Bronchial epithelial cell (primary cell): ENCODE results near the gene POLR2A. TPM values are rescaled to one million over a fixed set of nuclear protein-coding genes. Genes with fewer than 3 reads are reported as not detected.
"Not testable (repeated sequence)": the region's sequence is repeated elsewhere in the genome, so short reads cannot be mapped to it uniquely, and the experiment has no call there.

ENCODE experiments used
- DNase-seq: peaks from one replicate; pipeline ENCODE4 v3.0.0-alpha.2; 2010; ENCODE audit warnings: low read depth
- FAIRE-seq: peaks from 2 replicates; lab custom pipeline; 2011; peaks lifted over from hg19 to GRCh38; lab: Jason Lieb, UNC
- H3K27me3 ChIP-seq: 2 replicates; pipeline ENCODE4 v1.5.1; 2011; ENCODE audit warnings: low read length; ENCODE audit not compliant: control insufficient read depth, insufficient read depth
- H3K36me3 ChIP-seq: 2 replicates; pipeline ENCODE4 v1.5.1; 2011; ENCODE audit warnings: low read length; ENCODE audit not compliant: control insufficient read depth, insufficient read depth
- H3K4me3 ChIP-seq: 2 replicates; pipeline ENCODE4 v1.5.1; 2011; ENCODE audit warnings: mild to moderate bottlenecking, low read depth, low read length, control low read depth
- CTCF ChIP-seq: IDR thresholded peaks from 2 replicates; pipeline ENCODE4 v1.5.1; 2011; ENCODE audit warnings: mild to moderate bottlenecking, moderate library complexity, low read length, control low read depth, inconsistent platforms; ENCODE audit not compliant: insufficient read depth, severe bottlenecking
- total RNA-seq: library from RNA; depleted of rRNA; stranded (reverse); fragments of >200 nt; gene quantifications from 2 replicates; pipeline ENCODE4 v1.2.1, GENCODE V29; 2014

POLR2A gene
- total RNA-seq, 1 donor from 2014 or later, result 38.4 TPM

DNA sequence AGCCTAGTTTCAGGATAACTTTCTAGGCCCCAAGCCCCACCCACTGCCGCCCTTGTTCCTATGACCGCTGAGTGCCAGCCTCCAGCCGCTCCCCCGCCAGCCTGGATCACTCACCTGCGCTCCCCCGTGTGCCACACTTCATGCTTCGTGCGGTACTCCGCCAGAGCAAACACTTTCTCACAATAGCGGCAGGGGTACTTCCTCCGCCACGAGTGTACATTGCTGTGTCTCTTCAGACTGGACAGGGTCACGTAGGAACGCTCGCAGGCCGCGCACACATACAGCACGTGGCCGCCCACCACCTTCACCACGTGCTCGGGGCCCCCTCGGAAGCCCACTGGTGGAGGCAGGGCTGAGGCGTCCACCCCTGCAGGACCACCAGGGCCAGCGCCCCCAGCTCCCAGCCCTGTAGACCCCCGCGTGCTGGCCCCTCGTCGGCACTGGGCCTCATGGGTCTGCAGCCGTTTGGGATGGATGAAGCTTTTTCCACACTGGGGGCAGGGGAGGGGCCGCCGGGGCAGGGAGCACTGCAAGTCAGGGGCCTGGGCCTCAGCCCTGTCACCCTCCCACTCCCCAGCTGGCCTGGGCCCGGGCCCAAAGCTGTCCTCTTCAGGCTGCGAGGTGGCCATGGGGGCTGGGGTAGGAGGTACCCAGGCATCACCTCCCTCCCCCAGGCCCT lies 18.4 kb upstream of the POLR2A start:
- peaks cover 20% of the 10 kb centered on the region for H3K36me3 ChIP-seq
- DNase-seq (no peak), FAIRE-seq (no peak)
- no peaks in the 10 kb centered on the region for H3K27me3 ChIP-seq
- TF ChIP-seq CTCF, result no peak
- no peak overlapping the region for H3K4me3 ChIP-seq

DNA sequence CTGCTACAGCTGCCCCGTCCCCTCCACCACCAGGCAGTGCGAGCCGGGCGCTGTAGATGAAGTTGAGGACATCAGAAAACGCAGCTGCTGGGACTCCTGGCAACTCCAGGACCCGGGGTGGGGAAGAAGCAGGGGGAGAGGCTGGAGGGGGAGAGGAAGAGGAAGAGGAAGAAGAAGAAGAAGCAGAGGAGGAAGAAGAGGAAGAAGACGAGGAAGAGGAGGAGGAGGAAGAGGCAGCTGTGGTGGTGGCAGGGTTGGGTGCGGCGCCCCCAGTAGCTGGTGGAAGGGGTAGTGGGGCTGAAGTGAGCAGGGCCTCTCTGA lies 17.9 kb upstream of the POLR2A start:
- H3K36me3 ChIP-seq, result peaks cover 20% of the 10 kb centered on the region
- FAIRE-seq (no peak), DNase-seq (no peak)
- no peak overlapping the region for H3K4me3 ChIP-seq
- TF ChIP-seq CTCF, result no peak
- H3K27me3 ChIP-seq, result no peaks in the 10 kb centered on the region

- no peak for FAIRE-seq
- TF ChIP-seq CTCF, result no peak
- H3K36me3 ChIP-seq, result peaks cover 21% of the 10 kb centered on the region
- H3K27me3 ChIP-seq, result no peaks in the 10 kb centered on the region
- DNase-seq, result no peak
- no peak overlapping the region for H3K4me3 ChIP-seq
These were observed 17.4 kb upstream of the POLR2A start for GRCh38 chr17:7466639-7467341.

DNA sequence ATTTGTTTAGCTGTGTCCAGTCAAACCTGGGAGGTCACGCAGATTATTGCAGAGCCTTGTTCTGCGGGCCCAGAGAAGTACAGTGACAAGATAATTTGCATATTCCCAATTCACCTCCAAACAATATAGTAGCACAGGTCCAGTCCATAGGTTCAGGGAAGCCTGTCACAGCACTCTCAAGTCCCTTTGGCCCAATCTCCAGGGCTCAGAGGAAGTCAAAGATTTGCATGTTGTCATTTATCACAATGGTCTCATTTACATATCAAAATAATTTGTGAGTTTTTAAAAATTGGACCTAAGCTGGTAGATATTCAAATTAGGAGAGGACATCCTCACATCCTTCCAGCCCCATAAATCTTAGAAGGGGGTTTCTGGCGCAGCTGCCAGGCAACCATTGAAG lies 16.7 kb upstream of the POLR2A start:
- FAIRE-seq (no peak), DNase-seq (no peak)
- H3K27me3 ChIP-seq, result no peaks in the 10 kb centered on the region
- H3K4me3 ChIP-seq, result no peak overlapping the region
- peaks cover 21% of the 10 kb centered on the region for H3K36me3 ChIP-seq
- no peak for TF ChIP-seq CTCF

DNA sequence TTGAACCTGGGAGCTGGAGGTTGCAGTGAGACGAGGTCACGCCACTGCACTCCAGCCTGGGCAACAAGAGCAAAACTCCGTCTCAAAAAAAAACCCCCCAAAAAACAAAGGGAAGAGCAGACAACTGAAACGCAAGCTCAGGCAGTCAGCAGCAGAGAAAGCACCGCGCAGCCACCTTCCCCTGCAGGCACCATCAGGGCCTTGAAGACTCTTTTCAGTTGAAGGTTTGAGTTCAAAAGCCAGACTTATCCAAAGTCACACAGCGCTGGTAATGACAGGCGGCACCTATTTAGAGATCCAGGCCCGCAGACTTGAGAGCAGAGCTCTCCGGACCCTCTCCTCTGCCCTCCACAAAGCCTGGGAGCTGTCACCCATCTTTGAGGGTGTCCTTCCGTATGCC lies 15.9 kb upstream of the POLR2A start:
- DNase-seq, result no peak
- FAIRE-seq, result no peak
- no peak for TF ChIP-seq CTCF
- H3K27me3 ChIP-seq, result no peaks in the 10 kb centered on the region
- H3K36me3 ChIP-seq, result peaks cover 19% of the 10 kb centered on the region
- H3K4me3 ChIP-seq, result no peak overlapping the region

- peaks cover 13% of the 10 kb centered on the region for H3K36me3 ChIP-seq
- TF ChIP-seq CTCF, result no peak
- no peaks in the 10 kb centered on the region for H3K27me3 ChIP-seq
- FAIRE-seq, result no peak
- H3K4me3 ChIP-seq, result no peak overlapping the region
- no peak for DNase-seq
These were observed 15.3 kb upstream of the POLR2A start for GRCh38 chr17:7468804-7469389.

DNA sequence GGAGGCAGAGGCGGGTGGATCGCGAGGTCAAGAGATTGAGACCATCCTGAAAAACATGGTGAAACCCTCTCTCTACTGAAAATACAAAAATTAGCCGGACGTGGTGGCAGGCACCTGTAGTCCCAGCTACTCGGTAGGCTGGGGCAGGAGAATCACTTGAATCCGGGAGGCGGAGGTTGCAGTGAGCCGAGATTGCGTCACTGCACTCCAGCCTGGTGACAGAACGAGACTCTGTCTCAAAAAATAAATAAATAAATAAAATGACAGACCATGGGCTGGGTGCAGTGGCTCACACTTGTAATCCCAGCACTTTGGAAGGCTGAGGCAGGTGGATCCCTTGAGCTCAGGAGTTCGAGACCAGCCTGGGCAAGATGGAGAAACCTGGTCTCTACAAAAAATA lies 14.3 kb upstream of the POLR2A start:
- H3K27me3 ChIP-seq, FAIRE-seq, H3K4me3 ChIP-seq, DNase-seq: not testable (repeated sequence)
- H3K36me3 ChIP-seq, result peaks cover 12% of the 10 kb centered on the region

- FAIRE-seq, H3K27me3 ChIP-seq, DNase-seq, H3K4me3 ChIP-seq: not testable (repeated sequence)
- H3K36me3 ChIP-seq, result peaks cover 12% of the 10 kb centered on the region
These were observed 13.7 kb upstream of the POLR2A start for GRCh38 chr17:7470457-7470973.
